ENCODE data around the gene CLIP1. TPM values are rescaled to one million over a fixed set of nuclear protein-coding genes. Genes with fewer than 3 reads are reported as not detected.
A peak's percentile ranks its signal among the peaks of the same experiment; 100 is the strongest.

Gene CLIP1
- polyA plus RNA-seq, 1 of the 3 experiments (the other 2 are of a cell fraction), result 33.9 TPM

DNA sequence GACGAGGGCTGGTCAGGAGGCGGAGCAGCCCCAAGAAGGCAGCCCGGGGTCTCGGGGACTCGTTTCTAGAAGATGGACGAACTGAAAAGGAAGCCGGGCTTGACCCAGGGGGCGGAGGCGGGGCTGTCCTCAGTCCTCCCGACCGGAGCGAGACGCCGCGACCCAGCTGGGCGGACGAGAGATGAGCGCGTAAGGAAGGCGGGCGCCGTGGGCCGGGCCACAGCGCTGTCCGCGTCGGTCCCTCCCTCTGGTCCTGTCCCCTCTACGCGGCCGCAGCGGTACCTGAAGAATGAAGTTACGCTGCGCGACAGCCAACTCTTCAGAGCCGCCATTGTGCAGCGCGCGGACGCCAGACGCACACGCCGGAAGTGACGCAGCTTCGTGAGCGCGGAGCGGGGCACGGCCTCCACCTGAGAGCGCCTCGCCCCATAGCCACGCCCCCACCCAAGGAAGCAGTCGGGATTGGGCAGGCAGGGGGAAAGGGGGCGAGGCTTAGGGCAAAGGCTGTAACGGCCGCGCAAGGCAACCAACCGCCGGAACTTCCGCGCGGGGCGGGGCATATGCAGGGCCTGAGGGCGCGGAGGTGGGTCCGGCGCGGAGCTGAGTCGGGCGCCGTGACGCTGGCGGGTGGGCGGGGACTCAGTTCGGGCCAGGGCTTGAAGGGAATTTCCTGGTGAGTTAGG, 196.6 kb downstream of the CLIP1 start, which contains the start of gene DIABLO:
Gene DIABLO (minus strand): TSS at position 370 of the 683 bp plus-strand sequence. CDS start 38 bp downstream, at position 332.
- Histone ChIP-seq H3K4me3 (ENCODE audit: low read depth in 2 of 2, low read length in 1 of 2) (peak within 1 kb of the TSS; percentile 76 to 95), H3K27ac (ENCODE audit: low read depth in 2 of 2, low read length in 1 of 2) (peak within 1 kb of the TSS; percentile 98 to 100), H3K79me2 (ENCODE audit: insufficient read depth) (peaks cover 47% of the 10 kb centered on the region), H3K9ac (peak within 1 kb of the TSS; percentile 95), H4K20me1 (ENCODE audit: insufficient read depth) (peaks cover 34% of the 10 kb centered on the region), H2AFZ (ENCODE audit: low read depth) (peak within 1 kb of the TSS; percentile 84), H3K4me1 (ENCODE audit: control insufficient read depth in 1 of 2, insufficient read depth in 2 of 2, low read depth in 1 of 2, low read length in 1 of 2) (peaks cover 17 to 37% of the 10 kb centered on the region in 2 experiments), H3K4me2 (peak within 1 kb of the TSS; percentile 97), H3K9me3 (no peaks in the 10 kb centered on the region), H3K9me2 (no peaks in the 10 kb centered on the region), H3K36me3 (replicated peaks in 1 of 2; ENCODE audit: control insufficient read depth in 1 of 2, insufficient read depth in 2 of 2, low read length in 1 of 2) (peaks cover 16 to 32% of the 10 kb centered on the region in 2 experiments), H3F3A (replicated peaks; ENCODE audit: insufficient read depth) (peaks cover 18% of the 10 kb centered on the region), H3K27me3 (ENCODE audit: insufficient read depth) (no peaks in the 10 kb centered on the region)
- ChIA-PET CTCF (interaction anchor here (1.0 to 4.1 kb wide), 7 partner anchors 9 to 130 kb away, joined by 3 to 22 read pairs (median 4); no protein-coding TSS in a partner anchor), POLR2A (interaction anchor here (0.5 to 2.0 kb wide), 13 partner anchors 12 to 540 kb away, joined by 3 to 12 read pairs (median 3); partner anchors contain the start of gene B3GNT4)
- 2% methylated on average over 45 of the region's 74 CpGs for WGBS (ENCODE audit: low lambda C conversion rate)
- DNase-seq, result peak; percentile 96
- TF ChIP-seq YY1 (IDR thresholded peaks at IDR 0.05; ENCODE audit: low read depth), result peak; percentile 97
- TF ChIP-seq NRF1 (IDR thresholded peaks at IDR 0.05; ENCODE audit: low read depth, low read length), result peak; percentile 66
- TF ChIP-seq, protein P1, sequence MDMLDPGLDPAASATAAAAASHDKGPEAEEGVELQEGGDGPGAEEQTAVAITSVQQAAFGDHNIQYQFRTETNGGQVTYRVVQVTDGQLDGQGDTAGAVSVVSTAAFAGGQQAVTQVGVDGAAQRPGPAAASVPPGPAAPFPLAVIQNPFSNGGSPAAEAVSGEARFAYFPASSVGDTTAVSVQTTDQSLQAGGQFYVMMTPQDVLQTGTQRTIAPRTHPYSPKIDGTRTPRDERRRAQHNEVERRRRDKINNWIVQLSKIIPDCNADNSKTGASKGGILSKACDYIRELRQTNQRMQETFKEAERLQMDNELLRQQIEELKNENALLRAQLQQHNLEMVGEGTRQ (IDR thresholded peaks at IDR 0.05; ENCODE audit: borderline replicate concordance, low read depth, low read length), result no peak
- no peak for TF ChIP-seq TEAD4 (IDR thresholded peaks at IDR 0.05; ENCODE audit: borderline replicate concordance, insufficient read depth)
- TF ChIP-seq, protein P2, sequence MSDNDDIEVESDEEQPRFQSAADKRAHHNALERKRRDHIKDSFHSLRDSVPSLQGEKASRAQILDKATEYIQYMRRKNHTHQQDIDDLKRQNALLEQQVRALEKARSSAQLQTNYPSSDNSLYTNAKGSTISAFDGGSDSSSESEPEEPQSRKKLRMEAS (IDR thresholded peaks at IDR 0.05; ENCODE audit: low read depth), result peak; percentile 54; the same call in 1 of the 2 replicates
- TF ChIP-seq MEF2A (IDR thresholded peaks at IDR 0.05; ENCODE audit: borderline replicate concordance, low read depth), result no peak
- no peak for TF ChIP-seq FOSL2 (IDR thresholded peaks at IDR 0.05; ENCODE audit: borderline replicate concordance, low read depth)
- TF ChIP-seq RCOR1 (IDR thresholded peaks at IDR 0.05; ENCODE audit: low read length), result no peak
- TF ChIP-seq TCF12 (IDR thresholded peaks at IDR 0.05), result no peak; the same call in 1 of the 2 replicates
- TF ChIP-seq FOXM1 (IDR thresholded peaks at IDR 0.05; ENCODE audit: low read depth), result no peak
- TF ChIP-seq POLR2AphosphoS5 (IDR thresholded peaks at IDR 0.05; ENCODE audit: low read depth, low read length), result peak; percentile 92
- no peak; the same call in 1 of the 2 replicates for TF ChIP-seq SIN3A (IDR thresholded peaks at IDR 0.05; ENCODE audit: borderline replicate concordance, low read depth, low read length)
- no peak for TF ChIP-seq EZH2phosphoT487 (IDR thresholded peaks at IDR 0.05; ENCODE audit: borderline replicate concordance, low read depth)
- TF ChIP-seq GABPA (IDR thresholded peaks at IDR 0.05; ENCODE audit: low read depth), result peak; percentile 88
- TF ChIP-seq, protein P3, sequence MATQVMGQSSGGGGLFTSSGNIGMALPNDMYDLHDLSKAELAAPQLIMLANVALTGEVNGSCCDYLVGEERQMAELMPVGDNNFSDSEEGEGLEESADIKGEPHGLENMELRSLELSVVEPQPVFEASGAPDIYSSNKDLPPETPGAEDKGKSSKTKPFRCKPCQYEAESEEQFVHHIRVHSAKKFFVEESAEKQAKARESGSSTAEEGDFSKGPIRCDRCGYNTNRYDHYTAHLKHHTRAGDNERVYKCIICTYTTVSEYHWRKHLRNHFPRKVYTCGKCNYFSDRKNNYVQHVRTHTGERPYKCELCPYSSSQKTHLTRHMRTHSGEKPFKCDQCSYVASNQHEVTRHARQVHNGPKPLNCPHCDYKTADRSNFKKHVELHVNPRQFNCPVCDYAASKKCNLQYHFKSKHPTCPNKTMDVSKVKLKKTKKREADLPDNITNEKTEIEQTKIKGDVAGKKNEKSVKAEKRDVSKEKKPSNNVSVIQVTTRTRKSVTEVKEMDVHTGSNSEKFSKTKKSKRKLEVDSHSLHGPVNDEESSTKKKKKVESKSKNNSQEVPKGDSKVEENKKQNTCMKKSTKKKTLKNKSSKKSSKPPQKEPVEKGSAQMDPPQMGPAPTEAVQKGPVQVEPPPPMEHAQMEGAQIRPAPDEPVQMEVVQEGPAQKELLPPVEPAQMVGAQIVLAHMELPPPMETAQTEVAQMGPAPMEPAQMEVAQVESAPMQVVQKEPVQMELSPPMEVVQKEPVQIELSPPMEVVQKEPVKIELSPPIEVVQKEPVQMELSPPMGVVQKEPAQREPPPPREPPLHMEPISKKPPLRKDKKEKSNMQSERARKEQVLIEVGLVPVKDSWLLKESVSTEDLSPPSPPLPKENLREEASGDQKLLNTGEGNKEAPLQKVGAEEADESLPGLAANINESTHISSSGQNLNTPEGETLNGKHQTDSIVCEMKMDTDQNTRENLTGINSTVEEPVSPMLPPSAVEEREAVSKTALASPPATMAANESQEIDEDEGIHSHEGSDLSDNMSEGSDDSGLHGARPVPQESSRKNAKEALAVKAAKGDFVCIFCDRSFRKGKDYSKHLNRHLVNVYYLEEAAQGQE (IDR thresholded peaks at IDR 0.05; ENCODE audit: low read depth, low read length), result peak; percentile 61; the same call in 1 of the 2 replicates
- TF ChIP-seq CHD2 (IDR thresholded peaks at IDR 0.05; ENCODE audit: low read length, partially characterized antibody), result peak; percentile 46
- no peak for TF ChIP-seq RXRA (IDR thresholded peaks at IDR 0.05; ENCODE audit: borderline replicate concordance, low read depth)
- TF ChIP-seq FOXJ3 (CRISPR knock-in tag; IDR thresholded peaks at IDR 0.05), result no peak
- no peak for TF ChIP-seq SMC3 (IDR thresholded peaks at IDR 0.05; ENCODE audit: low read depth, low read length)
- TF ChIP-seq, protein P4, sequence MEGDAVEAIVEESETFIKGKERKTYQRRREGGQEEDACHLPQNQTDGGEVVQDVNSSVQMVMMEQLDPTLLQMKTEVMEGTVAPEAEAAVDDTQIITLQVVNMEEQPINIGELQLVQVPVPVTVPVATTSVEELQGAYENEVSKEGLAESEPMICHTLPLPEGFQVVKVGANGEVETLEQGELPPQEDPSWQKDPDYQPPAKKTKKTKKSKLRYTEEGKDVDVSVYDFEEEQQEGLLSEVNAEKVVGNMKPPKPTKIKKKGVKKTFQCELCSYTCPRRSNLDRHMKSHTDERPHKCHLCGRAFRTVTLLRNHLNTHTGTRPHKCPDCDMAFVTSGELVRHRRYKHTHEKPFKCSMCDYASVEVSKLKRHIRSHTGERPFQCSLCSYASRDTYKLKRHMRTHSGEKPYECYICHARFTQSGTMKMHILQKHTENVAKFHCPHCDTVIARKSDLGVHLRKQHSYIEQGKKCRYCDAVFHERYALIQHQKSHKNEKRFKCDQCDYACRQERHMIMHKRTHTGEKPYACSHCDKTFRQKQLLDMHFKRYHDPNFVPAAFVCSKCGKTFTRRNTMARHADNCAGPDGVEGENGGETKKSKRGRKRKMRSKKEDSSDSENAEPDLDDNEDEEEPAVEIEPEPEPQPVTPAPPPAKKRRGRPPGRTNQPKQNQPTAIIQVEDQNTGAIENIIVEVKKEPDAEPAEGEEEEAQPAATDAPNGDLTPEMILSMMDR (IDR thresholded peaks at IDR 0.05), result no peak
- TF ChIP-seq JUND (IDR thresholded peaks at IDR 0.05), result no peak
- TF ChIP-seq NFIC (IDR thresholded peaks at IDR 0.05; ENCODE audit: borderline replicate concordance), result 0 out of 2 replicates have a peak, but pooled peaks have one; percentile 28
- TF ChIP-seq, protein P5, sequence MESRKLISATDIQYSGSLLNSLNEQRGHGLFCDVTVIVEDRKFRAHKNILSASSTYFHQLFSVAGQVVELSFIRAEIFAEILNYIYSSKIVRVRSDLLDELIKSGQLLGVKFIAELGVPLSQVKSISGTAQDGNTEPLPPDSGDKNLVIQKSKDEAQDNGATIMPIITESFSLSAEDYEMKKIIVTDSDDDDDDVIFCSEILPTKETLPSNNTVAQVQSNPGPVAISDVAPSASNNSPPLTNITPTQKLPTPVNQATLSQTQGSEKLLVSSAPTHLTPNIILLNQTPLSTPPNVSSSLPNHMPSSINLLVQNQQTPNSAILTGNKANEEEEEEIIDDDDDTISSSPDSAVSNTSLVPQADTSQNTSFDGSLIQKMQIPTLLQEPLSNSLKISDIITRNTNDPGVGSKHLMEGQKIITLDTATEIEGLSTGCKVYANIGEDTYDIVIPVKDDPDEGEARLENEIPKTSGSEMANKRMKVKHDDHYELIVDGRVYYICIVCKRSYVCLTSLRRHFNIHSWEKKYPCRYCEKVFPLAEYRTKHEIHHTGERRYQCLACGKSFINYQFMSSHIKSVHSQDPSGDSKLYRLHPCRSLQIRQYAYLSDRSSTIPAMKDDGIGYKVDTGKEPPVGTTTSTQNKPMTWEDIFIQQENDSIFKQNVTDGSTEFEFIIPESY (IDR thresholded peaks at IDR 0.05; ENCODE audit: borderline replicate concordance, low read depth), result no peak
